Brain microvascular endothelial cell (primary cell): ENCODE measurements around the gene GEN1.

Experiments
- DNase-seq: peaks from one replicate; pipeline ENCODE4 v3.0.0-alpha.2; 2020
- H3K27ac ChIP-seq: fragments of 250-450 bp; sonication (Bioruptor Pico); 2 replicates; pipeline ENCODE4 v1.5.1; 2020; ENCODE audit warnings: mild to moderate bottlenecking, moderate library complexity
- H3K27me3 ChIP-seq: fragments of 250-450 bp; sonication (Bioruptor Pico); replicated peaks from 2 replicates; pipeline ENCODE4 v1.5.1; 2020; ENCODE audit warnings: mild to moderate bottlenecking
- H3K36me3 ChIP-seq: fragments of 250-450 bp; sonication (Bioruptor Pico); replicated peaks from 2 replicates; pipeline ENCODE4 v1.5.1; 2020; ENCODE audit warnings: mild to moderate bottlenecking
- H3K4me3 ChIP-seq: 2 replicates; pipeline ENCODE4 v1.5.1; 2011; ENCODE audit warnings: low read depth, mild to moderate bottlenecking, control low read depth, low read length, moderate library complexity
- CTCF ChIP-seq: IDR thresholded peaks from 2 replicates; pipeline ENCODE4 v1.5.1; 2011; ENCODE audit warnings: low read depth, mild to moderate bottlenecking, moderate library complexity, low read length, control low read depth, inconsistent platforms; ENCODE audit errors: missing control alignments
- in situ Hi-C: cut with HindIII; loops from 2 replicates; pipeline ENCODE4 v1.10.0; 2017; ENCODE audit warnings: low sequenced_read_pairs, low pct_ligation_motif_present

Gene GEN1

GRCh38 chr2:17757321-17757720 is 3.4 kb downstream of the GEN1 start:
- Histone ChIP-seq H3K4me3 (no peak overlapping the region), H3K36me3 (no peaks in the 10 kb centered on the region), H3K27ac (peak overlapping the region; percentile 0), H3K27me3 (no peaks in the 10 kb centered on the region)
- DNase-seq = peak; percentile 37
- no peak for TF ChIP-seq CTCF
- in situ Hi-C loops = no loop called here

- no peak overlapping the region for H3K4me3 ChIP-seq
- H3K27me3 ChIP-seq = no peaks in the 10 kb centered on the region
- DNase-seq = no peak
- in situ Hi-C loops = no loop called here
- H3K27ac ChIP-seq = peak overlapping the region; percentile 0
- no peaks in the 10 kb centered on the region for H3K36me3 ChIP-seq
- TF ChIP-seq CTCF = no peak
Measured at GRCh38 chr2:17758118-17758517, 4.2 kb downstream of the GEN1 start.

GRCh38 chr2:17759805-17760204 is 5.9 kb downstream of the GEN1 start:
- no peak for TF ChIP-seq CTCF
- in situ Hi-C loops = no loop called here
- DNase-seq = no peak
- peaks cover 2% of the 10 kb centered on the region for H3K36me3 ChIP-seq
- H3K27ac ChIP-seq = no peak overlapping the region
- H3K27me3 ChIP-seq = no peaks in the 10 kb centered on the region
- no peak overlapping the region for H3K4me3 ChIP-seq

- Histone ChIP-seq H3K36me3 (peaks cover 2% of the 10 kb centered on the region), H3K27me3 (no peaks in the 10 kb centered on the region), H3K27ac (no peak overlapping the region), H3K4me3 (no peak overlapping the region)
- in situ Hi-C loops = no loop called here
- no peak for TF ChIP-seq CTCF
- no peak for DNase-seq
Measured at GRCh38 chr2:17762451-17762850, 8.5 kb downstream of the GEN1 start.

GRCh38 chr2:17763641-17764333 is 9.8 kb downstream of the GEN1 start:
- no peak for TF ChIP-seq CTCF
- in situ Hi-C loops = no loop called here
- Histone ChIP-seq H3K4me3 (no peak overlapping the region), H3K36me3 (peaks cover 2% of the 10 kb centered on the region), H3K27ac (no peak overlapping the region), H3K27me3 (no peaks in the 10 kb centered on the region)
- no peak for DNase-seq

- TF ChIP-seq CTCF = no peak
- in situ Hi-C loops = no loop called here
- H3K36me3 ChIP-seq = peaks cover 2% of the 10 kb centered on the region
- DNase-seq = no peak
- H3K27ac ChIP-seq = no peak overlapping the region
- no peaks in the 10 kb centered on the region for H3K27me3 ChIP-seq
- H3K4me3 ChIP-seq = no peak overlapping the region
Measured at GRCh38 chr2:17765398-17765797, 11.5 kb downstream of the GEN1 start.
